HG03280 (cell line): ENCODE data around the gene CASTOR1.

ENCODE experiments used
- ATAC-seq: cut with Tn5 transposase; IDR thresholded peaks from one replicate; pipeline ENCODE4 v1.9.1; 2021; ENCODE audit warnings: mild to moderate bottlenecking, moderate library complexity; ENCODE audit not compliant: unreplicated experiment

CASTOR1 gene

GRCh38 chr22:30286331-30286730 lies 3.0 kb downstream of the CASTOR1 start:
- ATAC-seq = no peak

- ATAC-seq = no peak
Measured at GRCh38 chr22:30285846-30286200, 3.5 kb downstream of the CASTOR1 start.

DNA sequence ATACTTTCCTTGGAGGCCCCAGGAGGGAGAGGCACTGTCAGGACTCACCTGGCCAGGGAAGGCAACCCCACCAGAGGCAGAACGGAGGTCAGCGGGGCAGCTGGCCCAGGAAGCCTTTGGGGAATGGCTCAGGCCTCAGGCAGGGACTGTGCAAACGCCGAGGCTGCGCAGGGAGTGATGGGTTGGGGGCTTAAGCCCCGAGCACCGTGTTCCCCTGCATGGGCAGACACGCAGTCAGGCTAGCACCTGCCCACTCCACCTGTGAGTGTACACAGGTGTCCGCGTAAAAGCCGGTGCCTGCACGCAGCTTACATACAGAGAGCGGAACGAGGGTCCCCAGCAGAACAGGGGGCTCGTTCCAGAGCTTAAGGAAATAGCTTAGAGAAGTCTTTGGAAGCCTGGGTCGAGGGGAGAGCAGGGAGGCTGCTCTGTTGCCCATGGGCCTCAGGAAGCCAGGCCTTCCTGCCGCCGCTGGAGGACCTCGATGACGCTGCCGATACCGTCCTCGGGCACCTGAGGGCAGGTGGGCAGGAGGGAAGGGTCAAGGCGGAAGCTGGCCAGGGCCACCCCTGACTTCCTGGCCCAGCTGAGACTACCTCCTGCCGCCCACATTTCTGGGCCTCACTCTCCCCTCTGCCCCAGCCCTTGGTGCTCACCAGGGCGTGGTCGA lies 4.0 kb downstream of the CASTOR1 start:
- no peak for ATAC-seq

- ATAC-seq = no peak
Measured at GRCh38 chr22:30284666-30285065, 4.6 kb downstream of the CASTOR1 start.

DNA sequence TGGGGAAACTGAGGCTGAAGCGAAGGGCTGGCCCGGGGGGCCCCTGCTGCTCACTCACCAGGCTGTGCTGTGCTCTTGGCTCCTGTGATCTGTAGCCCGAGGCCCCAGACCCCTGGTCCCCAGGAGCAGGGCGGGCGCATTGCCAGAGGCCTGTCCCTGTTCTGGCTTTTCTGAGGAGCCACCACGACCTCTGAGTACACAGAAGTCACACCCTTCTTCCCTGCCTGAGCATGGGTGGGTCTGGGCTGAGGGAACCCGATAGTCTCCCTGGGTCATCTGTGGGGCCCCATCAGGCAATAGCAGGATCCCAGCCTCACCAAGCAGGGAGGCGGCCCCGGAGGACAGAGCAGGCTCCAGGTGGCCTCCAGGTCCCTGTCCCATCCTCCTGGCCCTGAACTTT lies 5.1 kb downstream of the CASTOR1 start:
- ATAC-seq = no peak

DNA sequence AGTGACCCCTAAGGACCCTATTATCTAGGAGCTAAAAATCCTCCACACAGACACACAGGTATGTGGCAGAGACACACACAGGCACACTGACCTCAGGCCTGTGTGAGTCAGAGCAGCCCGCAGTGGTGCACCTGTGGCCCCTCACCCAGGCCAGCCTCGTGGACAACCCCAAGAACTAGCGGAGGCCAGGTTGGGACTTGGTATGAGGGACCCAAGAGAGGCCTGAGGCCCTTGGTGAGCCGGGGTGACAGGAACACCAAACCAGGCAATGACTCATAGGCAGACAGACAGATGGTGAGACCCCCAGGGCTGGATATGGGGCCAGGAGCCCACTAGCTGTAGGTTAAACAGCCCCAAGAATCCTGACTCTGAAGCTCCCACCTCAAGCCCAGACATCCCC lies 6.0 kb downstream of the CASTOR1 start:
- no peak for ATAC-seq

DNA sequence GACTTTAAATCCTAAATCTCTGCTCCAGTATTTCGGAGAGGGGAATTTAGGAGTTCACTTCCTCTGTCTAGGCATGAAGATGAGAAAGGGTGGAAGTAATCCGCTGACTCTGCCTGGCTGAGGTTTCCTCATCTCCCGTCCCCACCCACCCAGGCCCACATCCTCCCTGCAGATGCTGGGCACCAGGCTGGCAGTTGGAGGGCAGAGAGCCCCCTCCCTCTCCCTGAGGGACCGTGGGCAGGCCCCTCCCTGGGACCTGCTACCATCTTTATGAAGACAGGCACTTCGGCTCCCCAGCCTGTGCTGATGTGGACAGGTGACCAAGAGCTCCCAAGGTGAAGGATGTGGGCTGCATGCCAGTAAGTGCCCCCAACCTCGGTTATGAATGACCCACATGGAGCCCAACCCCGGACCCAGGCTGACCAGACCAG lies 6.7 kb downstream of the CASTOR1 start:
- no peak for ATAC-seq

- no peak for ATAC-seq
Measured at GRCh38 chr22:30280505-30280904, 8.8 kb downstream of the CASTOR1 start.

DNA sequence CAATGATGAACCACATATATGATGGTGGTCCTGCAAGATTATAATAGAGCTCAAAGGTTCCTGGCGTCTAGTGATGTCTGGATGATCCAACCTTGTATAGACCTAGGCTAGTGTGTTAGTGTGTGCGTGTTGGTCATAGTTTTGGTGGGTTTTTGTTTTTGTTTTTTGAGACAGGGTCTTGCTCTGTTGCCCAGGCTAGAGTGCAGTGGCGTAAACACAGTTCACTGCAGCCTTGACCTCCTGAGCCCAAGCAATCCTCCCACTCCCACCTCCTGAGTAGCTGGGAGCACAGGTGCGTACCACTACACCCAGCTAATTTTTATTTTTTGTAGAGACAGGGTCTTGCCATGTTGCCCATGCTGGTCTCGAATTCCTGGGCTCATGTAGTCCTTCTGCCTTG lies 9.4 kb downstream of the CASTOR1 start:
- ATAC-seq = no peak

DNA sequence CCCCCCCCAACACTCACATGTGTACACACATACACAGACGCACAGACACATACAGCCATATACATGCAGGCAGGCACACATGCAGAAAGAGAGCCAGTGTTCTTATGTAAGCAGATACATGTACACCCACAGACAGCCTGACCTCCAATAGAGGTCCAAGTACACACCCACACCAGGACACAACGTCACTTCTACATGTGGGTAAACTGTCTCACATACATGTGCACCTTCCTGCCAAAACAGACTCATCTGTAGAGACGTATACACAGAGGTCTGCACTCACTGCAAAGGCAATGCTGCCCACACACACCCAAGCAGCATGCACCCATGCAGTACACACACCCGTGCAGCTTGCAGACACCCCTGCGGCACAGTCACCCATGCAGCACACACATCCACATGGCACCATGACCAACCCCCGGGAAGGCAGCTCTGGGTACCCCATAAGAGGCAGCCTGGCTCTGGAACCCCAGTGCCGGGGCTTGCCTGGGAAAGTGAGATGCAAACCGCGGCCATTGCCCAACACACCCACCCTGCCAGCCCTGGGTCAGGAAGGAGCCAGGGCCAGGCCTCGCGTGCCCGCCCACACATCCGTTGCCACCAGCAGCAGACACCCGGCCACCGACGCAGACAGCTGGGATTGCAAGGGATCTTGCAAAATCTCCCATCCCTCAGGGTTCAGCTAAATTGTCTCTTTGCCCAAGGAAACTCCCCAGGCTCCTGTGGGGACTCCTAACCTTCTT lies 10.1 kb downstream of the CASTOR1 start:
- ATAC-seq = no peak

- no peak for ATAC-seq
Measured at GRCh38 chr22:30277547-30278344, 11.6 kb downstream of the CASTOR1 start.

DNA sequence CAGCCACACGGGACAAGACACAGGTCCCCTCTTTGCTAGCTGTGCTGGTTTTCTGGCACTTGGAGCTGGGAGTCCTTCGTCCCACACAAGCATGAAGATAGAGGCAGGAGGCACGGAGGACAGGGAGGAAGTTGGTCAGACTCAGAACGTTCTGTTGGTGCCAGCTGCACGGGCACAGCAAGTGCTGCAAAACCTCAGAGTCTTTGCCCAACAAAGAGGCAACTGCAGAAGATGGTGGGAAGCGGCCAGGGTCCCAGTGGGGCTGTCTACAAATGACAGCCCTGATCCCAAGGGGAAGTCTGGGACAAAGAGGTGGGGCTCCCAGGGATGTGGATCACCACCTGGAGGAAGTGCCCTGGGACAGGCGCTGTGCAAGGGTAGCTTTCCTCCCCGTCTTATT lies 13.3 kb downstream of the CASTOR1 start:
- no peak for ATAC-seq

DNA sequence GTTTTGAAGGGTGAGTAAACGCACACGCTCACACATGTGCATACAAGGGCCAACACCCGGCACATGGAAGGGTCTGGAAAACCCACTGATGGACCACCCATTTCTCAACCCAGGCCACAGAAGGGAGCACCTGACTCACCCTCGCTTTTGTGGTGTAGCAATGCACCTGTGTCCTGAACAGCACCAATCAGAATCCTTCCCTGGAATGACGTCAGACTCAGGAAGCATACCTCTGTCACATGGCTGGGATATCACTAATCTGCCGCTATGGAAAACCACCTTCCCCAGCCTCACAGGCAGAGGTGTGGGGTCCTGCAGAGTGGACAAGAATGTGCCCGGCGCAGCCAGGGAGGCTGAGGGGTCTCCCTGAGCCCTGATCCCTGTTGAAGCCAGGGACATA lies 13.7 kb downstream of the CASTOR1 start:
- no peak for ATAC-seq

- ATAC-seq = no peak
Measured at GRCh38 chr22:30274437-30274812, 14.9 kb downstream of the CASTOR1 start.

DNA sequence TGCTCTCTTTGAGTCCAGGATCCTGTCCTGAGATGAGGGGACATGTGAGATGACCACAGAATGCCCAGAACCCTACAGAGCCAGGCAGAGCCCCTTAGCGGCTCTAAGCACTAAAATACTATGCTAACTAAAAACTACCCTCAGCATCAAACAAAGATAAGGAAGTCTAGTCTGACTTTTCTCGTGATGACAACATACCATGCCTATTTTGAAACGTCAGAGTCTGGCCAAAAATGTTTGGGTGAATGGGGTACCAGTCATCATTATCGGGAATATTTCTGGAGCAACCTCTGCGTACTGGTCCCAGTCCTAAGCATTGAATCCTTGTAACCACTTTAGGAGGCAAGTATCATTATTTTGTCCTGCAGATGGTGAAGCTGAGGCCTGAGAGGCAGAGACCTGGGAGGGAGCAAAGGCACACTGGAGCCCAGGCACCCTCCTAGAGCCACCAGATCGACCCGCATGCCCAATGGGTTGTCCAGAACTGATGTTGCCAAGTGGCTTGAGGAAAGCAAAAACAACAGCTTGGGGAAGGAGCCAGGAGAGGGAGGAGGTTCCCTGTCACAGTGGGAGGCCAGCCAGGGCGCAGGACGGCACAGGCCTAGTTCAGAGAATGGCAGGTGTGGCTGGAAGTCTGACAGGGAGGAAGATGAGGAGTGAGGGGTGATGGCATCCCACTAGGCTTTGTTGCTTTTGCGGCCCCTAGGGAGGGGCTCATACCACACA lies 15.4 kb downstream of the CASTOR1 start:
- ATAC-seq = no peak

DNA sequence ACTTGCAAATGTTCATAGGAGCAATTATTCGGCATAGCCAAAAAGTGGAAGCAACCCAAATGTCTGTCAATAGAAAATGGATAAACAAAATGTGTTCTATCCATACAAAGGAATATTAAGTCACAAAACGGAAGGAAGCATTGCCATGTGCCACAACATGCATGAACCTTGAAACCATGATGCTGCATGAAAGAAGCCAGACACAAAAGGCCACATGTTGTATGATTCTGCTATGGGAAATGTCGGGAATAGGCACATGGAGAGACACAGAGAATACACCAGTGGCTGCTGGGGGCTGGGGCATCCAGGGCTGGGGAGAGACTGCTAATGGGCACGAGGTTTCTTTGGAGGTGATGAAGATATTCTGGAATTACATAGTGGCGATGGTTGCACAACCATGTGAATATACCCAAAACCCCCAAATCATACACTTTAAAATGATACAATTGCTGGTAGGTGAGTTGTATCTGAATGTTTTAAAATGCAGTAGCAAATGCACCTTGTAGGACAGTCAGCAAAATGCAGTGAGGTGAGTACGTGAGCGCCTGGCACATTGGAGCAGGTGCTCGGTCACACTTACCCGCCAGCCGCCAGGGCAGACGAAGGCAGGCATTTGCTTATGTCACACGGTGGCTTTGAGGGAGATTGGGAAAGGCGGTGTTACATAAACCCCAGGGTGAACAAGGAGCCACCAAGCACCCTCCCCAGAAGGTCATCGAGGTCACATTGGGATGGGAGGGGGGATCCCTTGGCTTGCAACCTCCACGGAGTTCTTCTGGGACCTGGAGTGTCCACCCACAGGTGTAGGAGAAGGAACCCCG lies 16.3 kb downstream of the CASTOR1 start:
- no peak for ATAC-seq

GRCh38 chr22:30270832-30271231 lies 18.5 kb downstream of the CASTOR1 start:
- ATAC-seq = no peak

DNA sequence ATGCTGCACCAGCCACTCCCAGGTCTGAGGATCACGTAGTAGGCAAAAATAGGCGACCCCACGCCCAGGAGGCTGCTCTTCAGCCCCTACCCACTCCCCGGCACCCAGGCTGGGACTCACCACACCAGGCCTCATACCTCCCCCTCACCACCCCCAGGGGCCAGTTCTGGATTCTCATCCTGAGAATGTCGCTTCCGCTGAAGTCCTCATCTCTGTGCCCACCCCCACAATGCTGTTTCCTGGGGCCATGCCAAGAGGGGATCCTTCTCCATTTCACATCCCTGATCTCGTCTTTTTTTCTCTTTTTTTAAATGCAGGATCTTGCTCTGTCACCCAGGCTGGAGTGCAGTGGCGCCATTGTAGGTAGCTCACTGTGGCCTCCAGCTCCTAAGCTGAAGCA lies 21.0 kb downstream of the CASTOR1 start:
- ATAC-seq = no peak

GRCh38 chr22:30267382-30268302 lies 21.7 kb downstream of the CASTOR1 start:
- ATAC-seq = no peak
